Stimulated activated CD4-positive, alpha-beta T cell treated with anti-CD3 and anti-CD28 coated beads, Interleukin-2, amount 100 ng/mL, for 4 hours (primary cell): ENCODE measurements around the gene FARP1.

Experiments
- DNase-seq: peaks from one replicate; pipeline ENCODE4 v3.0.0-alpha.2; 2020; ENCODE audit warnings: low read depth

Gene FARP1

GRCh38 chr13:98175823-98176222, 32.9 kb downstream of the FARP1 start:
- no peak for DNase-seq

DNA sequence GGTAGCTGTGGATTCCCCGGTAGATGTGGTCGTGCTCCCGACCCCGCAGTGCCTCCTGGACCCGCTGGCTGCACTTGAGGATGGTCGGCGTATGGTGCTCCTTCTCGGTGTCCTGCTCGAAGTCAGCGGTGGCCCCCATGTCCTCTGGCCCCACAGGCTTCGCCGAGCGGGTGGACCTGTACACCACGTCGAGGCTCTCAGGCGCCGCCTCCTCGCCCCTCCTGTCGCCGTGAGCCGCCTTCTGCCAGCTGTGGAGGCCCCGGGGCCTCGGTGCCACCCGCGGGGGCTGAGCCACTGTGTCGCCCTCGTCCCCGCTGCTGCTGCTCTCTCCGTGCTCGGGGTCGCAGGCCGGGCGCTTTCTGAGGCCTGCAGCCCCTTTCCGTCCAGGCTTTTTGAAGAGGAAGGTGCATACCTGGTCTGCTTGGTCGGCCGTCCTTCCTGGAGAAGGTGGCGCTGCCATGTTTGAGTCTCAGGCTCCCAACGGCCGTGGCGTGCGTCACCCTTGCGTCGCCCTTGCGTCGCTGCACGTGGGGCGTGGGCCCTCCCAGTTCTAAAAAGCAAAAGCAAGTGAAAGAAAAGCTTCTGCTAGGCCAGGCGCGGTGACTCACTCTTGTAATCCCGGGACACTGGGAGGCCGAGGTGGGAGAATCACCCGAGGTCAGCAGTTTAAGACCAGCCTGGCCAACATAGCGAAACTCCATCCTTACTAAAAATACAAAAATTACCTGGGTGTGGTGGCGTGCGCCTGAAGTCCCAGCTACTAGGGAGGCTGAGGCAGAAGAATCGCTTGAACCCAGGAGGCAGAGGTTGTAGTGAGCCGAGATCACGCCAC, 34.1 kb downstream of the FARP1 start, which contains the start of gene RNF113B:
Gene RNF113B, minus strand, starts transcription at position 493 of the 832 bp plus-strand sequence. Its CDS starts 33 bp downstream, at position 460.
- no peak for DNase-seq

- DNase-seq = no peak
Observed at GRCh38 chr13:98180092-98180491, 37.2 kb downstream of the FARP1 start.

DNA sequence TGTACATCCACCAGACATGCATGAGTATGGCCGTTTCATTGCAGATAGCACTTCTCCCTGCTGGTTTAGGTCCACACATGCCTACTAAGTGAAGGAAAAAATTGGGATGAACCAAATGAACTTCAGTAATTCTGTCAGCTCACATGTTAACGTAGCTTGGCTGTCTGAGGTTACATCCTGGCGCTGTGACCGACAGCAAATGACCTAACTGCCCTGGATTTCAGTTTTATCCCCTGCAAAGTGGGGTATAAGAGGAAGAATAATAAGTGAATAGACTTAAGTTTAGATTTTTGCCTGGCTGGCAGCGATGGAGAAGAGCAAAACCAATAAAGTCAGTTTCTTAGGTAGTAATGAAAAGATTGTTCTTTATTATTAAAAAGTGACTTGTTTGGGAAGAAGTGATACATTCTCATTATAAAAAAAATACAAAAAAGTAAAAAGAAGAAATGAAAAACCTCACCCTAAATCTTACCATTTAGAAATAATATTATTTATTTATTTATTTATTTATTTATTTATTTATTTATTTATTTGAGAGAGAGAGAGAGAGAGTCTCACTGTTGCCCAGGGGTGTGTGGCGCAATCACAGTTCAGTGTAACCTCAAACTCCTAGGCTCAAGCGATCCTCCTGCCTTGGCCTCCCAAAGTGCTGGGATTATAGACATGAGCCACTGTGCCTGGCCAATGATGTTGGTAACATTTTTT, 38.4 kb downstream of the FARP1 start:
- no peak for DNase-seq

GRCh38 chr13:98182153-98182552, 39.3 kb downstream of the FARP1 start:
- no peak for DNase-seq

DNA sequence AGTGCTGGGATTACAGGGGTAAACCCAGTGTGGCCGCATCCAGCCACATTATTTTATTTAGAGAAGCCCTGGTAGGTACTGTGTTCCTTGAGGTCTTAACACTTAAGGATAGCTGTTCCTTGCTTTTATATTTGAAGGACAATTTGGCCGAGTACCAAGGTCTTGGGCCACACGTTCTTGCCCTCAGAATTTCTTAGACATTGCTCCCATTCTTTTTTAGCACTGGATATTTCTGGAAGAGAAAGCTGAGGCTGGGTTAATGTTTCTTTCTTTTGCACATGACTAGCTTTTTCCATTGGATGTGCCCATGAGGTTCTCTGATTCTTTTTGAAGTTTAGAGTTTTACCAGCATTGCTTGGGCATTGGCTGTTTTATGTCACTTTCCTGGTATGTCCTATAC, 39.7 kb downstream of the FARP1 start:
- no peak for DNase-seq

- no peak for DNase-seq
Observed at GRCh38 chr13:98184792-98185191, 41.9 kb downstream of the FARP1 start.

- DNase-seq = no peak
Observed at GRCh38 chr13:98187155-98187964, 44.5 kb downstream of the FARP1 start.

- no peak for DNase-seq
Observed at GRCh38 chr13:98187965-98188261, 45.0 kb downstream of the FARP1 start.

DNA sequence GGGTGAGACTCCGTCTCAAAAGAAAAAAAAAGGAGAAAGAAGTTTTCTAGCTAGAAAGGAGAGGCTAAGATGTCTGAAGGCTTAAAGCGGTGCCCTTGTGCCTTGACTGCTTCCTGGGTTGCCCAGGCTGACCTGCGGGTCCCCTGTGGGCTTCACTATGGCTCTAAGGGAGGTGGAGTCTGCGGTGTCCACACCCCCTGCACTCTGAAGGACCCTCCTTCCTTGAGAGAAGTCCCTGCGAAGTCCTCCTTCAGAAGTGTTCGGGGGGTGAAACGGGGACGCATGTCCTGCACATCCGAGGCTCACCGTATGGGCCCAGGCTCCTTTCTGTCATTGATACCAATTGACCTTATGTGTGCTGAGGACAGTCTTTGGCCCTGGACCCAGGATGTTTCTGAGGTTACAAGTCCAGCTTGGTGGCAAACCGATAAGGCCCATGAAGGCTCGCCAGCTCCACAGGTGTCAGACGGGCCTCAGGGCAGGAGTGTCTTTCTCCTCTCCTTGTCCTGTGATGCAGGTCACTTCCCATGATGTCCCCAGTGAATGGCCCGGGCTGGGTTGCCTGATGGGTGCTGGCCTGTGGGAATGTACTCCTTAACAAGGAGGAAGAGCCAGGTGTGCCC, 45.8 kb downstream of the FARP1 start:
- DNase-seq = no peak

DNA sequence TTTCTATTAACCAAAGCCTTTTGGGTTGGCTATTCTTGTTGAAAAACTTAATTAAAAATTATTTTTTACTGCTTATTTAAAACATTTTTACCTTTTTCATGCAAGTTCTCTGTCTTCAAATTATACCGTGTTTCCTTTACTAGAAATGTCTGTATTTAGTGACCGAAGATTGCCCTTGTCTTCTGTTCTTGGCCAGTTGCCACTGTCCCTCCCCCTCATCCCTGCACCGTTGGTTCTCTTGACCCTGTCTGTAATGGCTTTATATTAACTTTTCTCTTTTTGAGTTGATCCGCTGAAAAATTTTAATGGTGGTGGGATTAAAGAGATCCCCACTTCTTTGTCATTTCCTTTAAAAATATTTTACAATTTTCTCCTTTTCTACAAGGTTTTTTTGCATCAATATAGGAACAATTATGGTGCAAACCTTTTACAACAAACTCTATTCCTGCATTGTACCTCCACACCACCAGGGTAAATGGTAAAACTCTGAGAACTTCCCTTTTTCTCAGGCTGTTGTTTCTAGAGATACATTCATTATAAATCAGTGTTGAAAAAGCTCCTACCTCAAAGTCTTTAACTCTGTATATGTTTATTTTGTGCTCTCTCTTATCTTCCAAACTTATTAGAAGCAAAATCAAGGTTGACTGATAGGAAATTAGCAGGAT, 47.1 kb downstream of the FARP1 start:
- no peak for DNase-seq

GRCh38 chr13:98190889-98191444, 48.1 kb downstream of the FARP1 start:
- no peak for DNase-seq

DNA sequence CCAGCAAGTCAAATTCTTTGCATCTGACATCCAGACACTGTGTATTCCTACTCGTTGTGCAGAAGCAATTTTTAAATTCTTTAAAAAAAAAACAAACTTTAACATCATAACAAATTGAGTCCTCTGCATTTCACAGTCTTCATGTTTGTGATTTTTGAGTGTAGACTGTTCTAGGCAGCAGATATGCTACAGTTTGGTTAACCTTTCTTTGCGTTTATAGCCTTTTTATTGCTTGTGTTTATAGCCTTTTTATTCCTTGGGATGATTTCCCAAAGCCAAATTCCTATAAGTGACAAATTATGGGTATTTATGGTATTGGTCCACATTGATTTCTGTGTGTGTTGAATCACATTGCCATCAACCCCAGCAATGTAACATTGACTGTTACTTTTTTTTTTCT, 49.1 kb downstream of the FARP1 start:
- DNase-seq = no peak

DNA sequence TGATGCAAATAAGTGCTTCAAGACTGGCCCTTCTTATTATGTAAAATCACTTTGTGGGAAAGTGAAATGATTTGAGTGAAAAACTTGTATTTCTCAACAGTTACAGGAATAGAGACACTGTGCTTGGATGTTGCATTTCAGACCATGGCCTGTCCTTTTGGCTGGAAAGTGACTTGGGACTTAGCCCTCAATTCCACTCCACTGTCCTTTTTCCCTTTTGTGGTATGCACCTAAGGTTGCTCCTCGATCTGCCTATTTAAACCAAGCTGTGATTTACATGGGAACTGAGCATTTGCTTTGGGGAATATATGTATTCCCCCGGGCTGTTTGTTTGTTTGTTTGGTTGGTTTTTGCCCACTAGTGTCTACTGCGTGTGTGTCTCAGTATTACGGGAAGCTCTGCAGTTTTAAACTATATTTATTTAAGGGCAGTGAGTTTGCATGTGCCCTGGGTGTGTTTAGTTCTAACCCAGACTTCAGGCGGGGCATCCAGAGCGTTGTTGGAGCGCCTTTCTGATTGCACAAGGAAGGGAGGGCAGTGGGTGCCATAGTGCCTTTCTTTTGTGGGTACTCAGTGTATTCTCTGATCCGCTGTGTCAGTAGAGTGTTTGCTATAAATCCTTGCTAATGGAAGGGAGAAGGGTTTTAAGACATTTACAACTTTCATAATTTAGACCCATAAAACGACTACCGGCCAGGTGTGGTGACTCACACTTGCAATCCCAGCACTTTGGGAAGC, 52.3 kb downstream of the FARP1 start:
- DNase-seq = no peak

- DNase-seq = no peak
Observed at GRCh38 chr13:98198683-98199082, 55.8 kb downstream of the FARP1 start.

GRCh38 chr13:98199480-98199879, 56.6 kb downstream of the FARP1 start:
- DNase-seq = no peak

DNA sequence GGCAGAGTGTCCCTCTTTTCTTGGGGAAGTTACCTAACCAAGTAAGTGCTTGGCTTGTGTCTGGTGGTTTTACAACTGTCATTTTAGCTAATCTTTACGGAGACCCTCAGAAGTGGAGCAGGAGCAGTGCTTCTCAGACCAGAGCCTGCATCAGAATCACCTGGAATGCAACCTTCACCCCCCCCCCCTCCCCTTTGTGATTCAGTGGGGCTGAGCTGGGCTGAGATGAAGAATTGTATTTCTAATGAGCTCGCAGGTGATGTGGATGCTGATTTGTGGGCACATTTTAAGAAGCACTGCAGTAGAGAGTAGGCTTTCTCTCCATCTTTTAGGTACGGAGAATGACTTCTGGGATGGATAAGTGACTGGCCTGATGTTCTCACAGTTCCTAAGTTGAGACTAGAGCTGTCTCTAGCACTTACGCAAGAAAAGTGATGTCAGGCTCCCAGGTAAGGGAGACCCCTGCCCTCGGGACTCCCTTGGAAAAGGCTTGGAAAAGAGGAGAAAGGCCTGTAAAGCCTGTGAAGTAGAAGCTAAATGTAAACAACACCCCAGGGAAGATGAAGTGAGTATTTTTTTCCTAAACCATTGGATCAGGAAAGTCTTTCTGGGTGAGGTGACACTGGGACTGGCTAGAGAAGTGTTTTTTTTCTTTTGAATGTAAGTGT, 57.5 kb downstream of the FARP1 start:
- no peak for DNase-seq

DNA sequence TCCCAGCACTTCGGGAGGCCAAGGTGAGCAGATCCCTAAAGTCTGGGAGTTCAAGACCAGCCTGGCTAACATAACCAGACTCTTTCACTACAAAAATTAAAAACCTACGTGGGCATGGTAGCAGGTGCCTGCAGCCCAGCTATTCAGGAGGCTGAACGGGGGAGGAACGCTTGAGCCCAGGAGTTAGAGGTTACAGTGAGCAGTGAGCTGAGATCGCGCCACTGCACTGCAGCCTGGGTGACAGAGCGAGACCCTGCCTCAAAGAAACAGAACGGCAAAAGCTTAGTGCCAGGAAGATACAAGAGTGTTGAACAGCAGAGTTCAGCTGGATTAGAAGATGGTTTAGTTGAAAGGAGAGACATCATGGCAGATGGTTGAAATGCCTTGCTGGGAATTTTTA, 58.3 kb downstream of the FARP1 start:
- DNase-seq = no peak

- no peak for DNase-seq
Observed at GRCh38 chr13:98201984-98202383, 59.1 kb downstream of the FARP1 start.

DNA sequence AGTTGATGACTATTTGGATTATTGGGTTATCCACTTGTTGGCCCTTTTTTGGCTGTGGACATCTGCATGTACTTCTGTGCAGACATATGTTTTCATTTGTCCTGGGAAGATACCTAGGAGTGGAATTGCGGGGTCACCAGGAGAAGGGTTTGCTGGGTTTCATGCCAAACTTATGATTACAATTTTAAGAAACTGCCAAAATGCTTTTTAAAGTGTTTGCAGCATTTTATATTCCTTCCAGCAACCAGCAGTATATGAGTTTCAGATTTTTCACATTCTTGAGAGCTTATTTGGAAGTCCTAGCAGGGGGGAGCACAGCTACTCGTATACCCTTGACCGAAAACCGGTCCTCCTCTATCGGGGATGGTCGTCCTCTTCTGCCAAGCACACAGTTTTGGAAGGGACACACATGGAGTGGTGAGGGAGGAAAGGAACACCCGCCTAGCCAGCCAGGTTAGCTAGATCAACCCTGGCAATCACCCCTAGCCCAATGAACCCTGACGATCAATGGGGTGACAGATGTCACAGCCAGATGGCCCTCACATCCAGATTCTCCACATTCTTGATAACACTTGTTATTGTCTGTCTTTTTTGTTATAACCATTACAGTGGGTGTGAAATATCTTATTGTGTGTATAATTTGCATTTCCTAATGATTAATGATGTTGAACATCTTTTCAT, 60.9 kb downstream of the FARP1 start:
- no peak for DNase-seq
